HepG2 (cell line): ENCODE results near the gene FN1. TPM values are rescaled to one million over a fixed set of nuclear protein-coding genes. Genes with fewer than 3 reads are reported as not detected.

Experiments
- ATAC-seq: fragments of 200-7000 bp; cut with Tn5 transposase; 3 replicates; pipeline ENCODE4 v1.9.1; 2020; ENCODE audit warnings: mild to moderate bottlenecking, moderate library complexity
- BruUV-seq: library from RNA; stranded (reverse); fragments of 400-500 nt; replicated peaks from 2 replicates; lab custom pipeline; 2021; lab: Mats Ljungman, UMichigan
- CTCF ChIA-PET: fragments of 300-600 bp; formaldehyde crosslinking; extraction: SDS; loops from one replicate; lab custom pipeline; 2021; ENCODE audit warnings: low total read pairs, inconsistent platforms, low intra/inter-chr PET ratio; lab: Yijun Ruan, JAX
- POLR2A ChIA-PET: fragments of 350-600 bp; sonication (Branson Sonifier 250); formaldehyde crosslinking; loops from one replicate; lab custom pipeline; 2020; ENCODE audit warnings: antibody characterized with exemption, inconsistent platforms; lab: Yijun Ruan, JAX
- DNase-seq: peaks from one replicate; pipeline ENCODE4 v3.0.0-alpha.2; 2015; ENCODE audit warnings: low spot score
- FAIRE-seq: peaks from 3 replicates; lab custom pipeline; 2011; peaks lifted over from hg19 to GRCh38; lab: Jason Lieb, UNC
- H2AFZ ChIP-seq: one replicate; pipeline ENCODE4 v1.6.1; 2011; ENCODE audit warnings: low read length, inconsistent platforms
- H3K27ac ChIP-seq: fragments of 300-600 bp; 3 replicates; pipeline ENCODE4 v1.8.0; 2011; ENCODE audit warnings: mixed run types, mild to moderate bottlenecking, mixed read lengths, low read length, inconsistent platforms; ENCODE audit not compliant: insufficient read depth; ENCODE audit errors: extremely low read length
- H3K27me3 ChIP-seq, 2 experiments: fragments of 200-600 bp in 1 of 2; 2 replicates in 1 of 2; 3 replicates in 1 of 2; pipeline versions ENCODE4 v1.6.0 to v1.8.0; 2011; ENCODE audit warnings: low read length in 2 of 2, mild to moderate bottlenecking in 2 of 2, moderate library complexity in 2 of 2, inconsistent platforms in 1 of 2; ENCODE audit not compliant: insufficient read depth in 2 of 2, control insufficient read depth in 1 of 2
- H3K36me3 ChIP-seq, 2 experiments: fragments of 200-600 bp in 1 of 2; replicated peaks in 1 of 2; 2 replicates in 1 of 2; 3 replicates in 1 of 2; pipeline versions ENCODE4 v1.5.1 to v1.8.0; 2011; ENCODE audit warnings: low read length in 2 of 2, inconsistent platforms in 1 of 2; ENCODE audit not compliant: insufficient read depth in 2 of 2, control insufficient read depth in 1 of 2
- H3K4me1 ChIP-seq: 2 replicates; pipeline ENCODE4 v1.5.1; 2012; ENCODE audit warnings: low read length, inconsistent platforms; ENCODE audit not compliant: insufficient read depth
- H3K4me2 ChIP-seq: 2 replicates; pipeline ENCODE4 v1.6.0; 2011; ENCODE audit warnings: low read depth, low read length, inconsistent platforms
- H3K4me3 ChIP-seq, 3 experiments: fragments of 200-600 bp in 1 of 3; sonication (generic), shearing (Covaris generic) in 1 of 3; replicated peaks in 1 of 3; 2 replicates each; pipeline ENCODE4 v1.5.1; 2011 to 2016; ENCODE audit warnings: low read length in 3 of 3, inconsistent platforms in 2 of 3, low read depth in 2 of 3, mild to moderate bottlenecking in 2 of 3, control low read depth in 1 of 3, mixed read lengths in 1 of 3; ENCODE audit not compliant: insufficient read depth in 1 of 3
- H3K79me2 ChIP-seq: one replicate; pipeline ENCODE4 v1.6.1; 2011; ENCODE audit warnings: low read length, inconsistent platforms; ENCODE audit not compliant: insufficient read depth
- H3K9ac ChIP-seq: 2 replicates; pipeline ENCODE4 v1.6.0; 2011; ENCODE audit warnings: mild to moderate bottlenecking, low read depth, low read length, inconsistent platforms; ENCODE audit not compliant: insufficient read depth
- H3K9me3 ChIP-seq: 2 replicates; pipeline ENCODE4 v1.5.1; 2012; ENCODE audit warnings: mild to moderate bottlenecking, low read length
- H4K20me1 ChIP-seq: 2 replicates; pipeline ENCODE4 v1.6.0; 2011; ENCODE audit warnings: inconsistent platforms, mild to moderate bottlenecking, low read length, moderate library complexity; ENCODE audit not compliant: insufficient read depth
- CCDC6 ChIP-seq: sonication (generic); formaldehyde crosslinking; IDR thresholded peaks from 2 replicates; pipeline ENCODE4 v1.8.1; 2022; ENCODE audit warnings: mild to moderate bottlenecking, missing genetic modification reagents, moderate library complexity
- EP300 ChIP-seq, 3 experiments: sonication (generic) in 1 of 3; formaldehyde crosslinking in 1 of 3; IDR thresholded peaks; 2 replicates each; pipeline versions ENCODE4 v1.5.1 to v1.6.1; 2011 to 2020; ENCODE audit warnings: low read depth in 2 of 3, low read length in 2 of 3, borderline replicate concordance in 1 of 3, improper control_type of control experiment in 1 of 3, mild to moderate bottlenecking in 1 of 3, missing genetic modification reagents in 1 of 3, moderate library complexity in 1 of 3
- HMG20A ChIP-seq: IDR thresholded peaks from 2 replicates; pipeline ENCODE4 v1.6.1; 2016; ENCODE audit warnings: borderline replicate concordance
- IRF2 ChIP-seq: IDR thresholded peaks from 2 replicates; pipeline ENCODE4 v1.6.1; 2018; ENCODE audit warnings: missing genetic modification reagents, missing compliant biosample characterization
- KAT8 ChIP-seq: IDR thresholded peaks from 2 replicates; pipeline ENCODE4 v1.6.1; 2016; ENCODE audit warnings: missing genetic modification reagents, missing compliant biosample characterization
- NAIF1 ChIP-seq: sonication (generic); formaldehyde crosslinking; IDR thresholded peaks from 2 replicates; pipeline ENCODE4 v1.5.0; 2020; ENCODE audit warnings: mild to moderate bottlenecking, missing genetic modification reagents, borderline replicate concordance
- POLR2A ChIP-seq, 2 experiments: IDR thresholded peaks; 2 replicates each; pipeline ENCODE4 v1.6.1; 2011; ENCODE audit warnings: low read depth in 2 of 2, low read length in 2 of 2, mild to moderate bottlenecking in 1 of 2, moderate library complexity in 1 of 2; ENCODE audit not compliant: insufficient read depth in 1 of 2
- PPARG ChIP-seq: conservative IDR thresholded peaks from 2 replicates; pipeline ENCODE4 v1.6.1; 2016; ENCODE audit warnings: missing biosample characterization, missing genetic modification reagents
- PRMT3 ChIP-seq: sonication (generic); formaldehyde crosslinking; IDR thresholded peaks from 2 replicates; pipeline ENCODE4 v1.8.1; 2022; ENCODE audit warnings: low read depth, mild to moderate bottlenecking, moderate library complexity, missing genetic modification reagents, borderline replicate concordance
- SALL1 ChIP-seq: sonication (generic); formaldehyde crosslinking; IDR thresholded peaks from 2 replicates; pipeline ENCODE4 v1.8.0; 2022; ENCODE audit warnings: mild to moderate bottlenecking, missing genetic modification reagents
- SOX5 ChIP-seq: IDR thresholded peaks from 2 replicates; pipeline ENCODE4 v1.6.1; 2016; ENCODE audit warnings: borderline replicate concordance
- TBX2 ChIP-seq: sonication (generic); formaldehyde crosslinking; IDR thresholded peaks from 2 replicates; pipeline ENCODE4 v1.5.0; 2020; ENCODE audit warnings: missing genetic modification reagents, mild to moderate bottlenecking, borderline replicate concordance
- ZBTB1 ChIP-seq: sonication (generic); formaldehyde crosslinking; IDR thresholded peaks from 2 replicates; pipeline ENCODE4 v1.4.0; 2020; ENCODE audit warnings: missing genetic modification reagents, borderline replicate concordance
- ZBTB7A ChIP-seq: sonication (generic); formaldehyde crosslinking; IDR thresholded peaks from 2 replicates; pipeline ENCODE4 v1.8.0; 2022; ENCODE audit warnings: mild to moderate bottlenecking, missing genetic modification reagents
- ZFP62 ChIP-seq: sonication (generic); formaldehyde crosslinking; IDR thresholded peaks from 2 replicates; pipeline ENCODE4 v1.4.0; 2020; ENCODE audit warnings: missing genetic modification reagents
- ZNF501 ChIP-seq: sonication (generic); formaldehyde crosslinking; IDR thresholded peaks from 2 replicates; pipeline ENCODE4 v1.5.1; 2020; ENCODE audit warnings: mild to moderate bottlenecking, moderate library complexity, missing genetic modification reagents
- ZNF605 ChIP-seq: sonication (generic); formaldehyde crosslinking; IDR thresholded peaks from 2 replicates; pipeline ENCODE4 v1.8.0; 2022; ENCODE audit warnings: mild to moderate bottlenecking, missing genetic modification reagents
- WGBS: methylation state at CpG from one replicate; pipeline ENCODE4 v1.1.6; 2017; ENCODE audit warnings: low lambda C conversion rate; 5-methylcytosine and 5-hydroxymethylcytosine counted together
- in situ Hi-C: cut with HindIII; loops from 2 replicates; pipeline ENCODE4 v1.10.0; 2017; ENCODE audit warnings: low pct_unique_long_range_greater_than_20kb; ENCODE audit not compliant: extremely low pct_ligation_motif_present
- intact Hi-C: fragments of 100-400 bp; cut with micrococcal nuclease; formaldehyde crosslinking; loops from one replicate; pipeline ENCODE4 v1.10.0; 2022; ENCODE audit not compliant: unreplicated experiment
- polyA plus RNA-seq, 8 experiments: library from polyadenylated mRNA; depleted of rRNA in 3 of 8; stranded (reverse) in 7 of 8; unstranded in 1 of 8; fragments of >200 nt; fragmentation: Illumina TruSeq in 4 of 8; extraction: Trizol in 4 of 8; gene quantifications; 2 replicates each; pipeline versions ENCODE4 v1.2.1 to v1.2.3, GENCODE V29; 2011 to 2016; ENCODE audit warnings: low read depth in 4 of 8, missing spikeins in 1 of 8, mixed read lengths in 1 of 8; ENCODE audit not compliant: insufficient read depth in 1 of 8
- total RNA-seq, 5 experiments: library from RNA; depleted of rRNA; stranded (reverse); fragments of >200 nt; fragmentation: Illumina TruSeq; extraction: Trizol; gene quantifications; 2 replicates each; pipeline ENCODE4 v1.2.3, GENCODE V29; 2016; ENCODE audit warnings: low read depth in 1 of 5
- TF ChIP-seq, protein P1 (sequence below): sonication (generic); formaldehyde crosslinking; conservative IDR thresholded peaks from 2 replicates; pipeline ENCODE4 v1.8.0; 2022; ENCODE audit warnings: missing genetic modification reagents
- TF ChIP-seq, protein P2 (sequence below), 2 experiments: IDR thresholded peaks; 2 replicates each; pipeline ENCODE4 v1.6.1; 2011 to 2012; ENCODE audit warnings: low read length in 2 of 2, borderline replicate concordance in 1 of 2, low read depth in 1 of 2, mild to moderate bottlenecking in 1 of 2, moderate library complexity in 1 of 2

FN1 gene
- total and polyA plus RNA-seq, 2 of the 13 experiments (the other 11 are each of a cell fraction or from before 2014, with no cell fraction given), result 1,847 to 6,471 TPM

DNA sequence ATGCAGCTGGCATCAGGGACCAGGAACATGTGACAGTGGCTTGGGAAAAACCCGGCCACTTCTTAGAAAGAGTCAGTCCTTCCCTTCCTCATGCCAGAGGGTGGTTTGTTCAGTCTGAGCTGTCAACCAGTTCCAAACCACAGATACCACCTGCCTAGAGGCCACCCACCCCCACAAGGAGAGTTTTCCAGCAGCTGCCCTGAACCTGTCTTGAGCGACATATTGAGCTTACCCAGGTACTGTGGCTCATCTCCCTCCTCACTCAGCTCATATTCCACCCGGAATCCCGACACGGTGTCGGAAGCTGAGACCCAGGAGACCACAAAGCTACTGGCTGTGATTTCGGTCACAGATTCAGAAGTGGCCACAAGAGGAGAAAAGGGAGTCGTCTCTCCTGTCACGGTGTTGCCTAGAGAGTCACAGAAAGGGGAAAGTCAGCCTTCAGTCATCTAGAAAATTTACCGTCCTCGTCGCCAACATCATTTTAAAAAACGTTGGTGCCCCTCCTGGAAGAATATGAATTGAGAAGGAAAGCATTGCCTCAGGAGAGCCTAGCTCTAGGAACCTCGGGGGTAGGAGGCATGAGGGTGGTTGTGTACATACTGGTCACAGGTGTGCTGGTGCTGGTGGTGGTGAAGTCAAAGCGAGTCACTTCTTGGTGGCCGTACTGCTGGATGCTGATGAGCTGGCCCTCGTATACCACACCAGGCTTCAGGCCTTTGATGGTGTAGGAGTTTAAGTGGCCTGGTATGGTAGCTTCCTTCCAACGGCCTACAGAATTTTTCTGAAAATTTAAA is 26.3 kb downstream of the FN1 start:
- Histone ChIP-seq H4K20me1 (0 out of 2 replicates have a peak, but pooled peaks cover 2% of the 10 kb centered on the region), H3K4me2 (no peak overlapping the region), H3K79me2 (peaks cover 4% of the 10 kb centered on the region), H3K27me3 (no peaks in the 10 kb centered on the region), H3K4me3 (no peak overlapping the region), H3K4me1 (peaks cover 64% of the 10 kb centered on the region), H3K9ac (no peak overlapping the region), H3K9me3 (no peaks in the 10 kb centered on the region), H3K27ac (no peak overlapping the region), H3K36me3 (peaks cover 54 to 93% of the 10 kb centered on the region in 2 experiments), H2AFZ (no peak overlapping the region)
- FAIRE-seq, result no peak
- no peak for DNase-seq
- 95% methylated on average over 17 of the region's 18 CpGs for WGBS
- ATAC-seq, result peak; percentile 22
- CTCF ChIA-PET, result no interaction called here
- intact Hi-C loops (no loop called here), in situ Hi-C loops (no loop called here)
- BruUV-seq, result no TSS peak
- POLR2A ChIA-PET, result interaction anchor here (2.0 to 2.5 kb wide), 3 partner anchors 10 to 16 kb away, joined by 5 to 12 read pairs (median 12); no protein-coding TSS in a partner anchor
- TF ChIP-seq KAT8 (CRISPR knock-in tag), result no peak
- no peak for TF ChIP-seq ZBTB1 (CRISPR knock-in tag)
- TF ChIP-seq SALL1, result peak; percentile 25; the same call in 1 of the 2 replicates
- no peak for TF ChIP-seq NAIF1
- no peak for TF ChIP-seq EP300 (IDR thresholded peaks at IDR 0.05; ENCODE audit: low read depth in 2 of 2, low read length in 2 of 2)
- 0 out of 2 replicates have a peak, but pooled peaks have one; percentile 35 for TF ChIP-seq EP300 (CRISPR knock-in tag; IDR thresholded peaks at IDR 0.05; ENCODE audit: borderline replicate concordance)
- TF ChIP-seq IRF2 (CRISPR knock-in tag), result no peak
- TF ChIP-seq, protein P1, sequence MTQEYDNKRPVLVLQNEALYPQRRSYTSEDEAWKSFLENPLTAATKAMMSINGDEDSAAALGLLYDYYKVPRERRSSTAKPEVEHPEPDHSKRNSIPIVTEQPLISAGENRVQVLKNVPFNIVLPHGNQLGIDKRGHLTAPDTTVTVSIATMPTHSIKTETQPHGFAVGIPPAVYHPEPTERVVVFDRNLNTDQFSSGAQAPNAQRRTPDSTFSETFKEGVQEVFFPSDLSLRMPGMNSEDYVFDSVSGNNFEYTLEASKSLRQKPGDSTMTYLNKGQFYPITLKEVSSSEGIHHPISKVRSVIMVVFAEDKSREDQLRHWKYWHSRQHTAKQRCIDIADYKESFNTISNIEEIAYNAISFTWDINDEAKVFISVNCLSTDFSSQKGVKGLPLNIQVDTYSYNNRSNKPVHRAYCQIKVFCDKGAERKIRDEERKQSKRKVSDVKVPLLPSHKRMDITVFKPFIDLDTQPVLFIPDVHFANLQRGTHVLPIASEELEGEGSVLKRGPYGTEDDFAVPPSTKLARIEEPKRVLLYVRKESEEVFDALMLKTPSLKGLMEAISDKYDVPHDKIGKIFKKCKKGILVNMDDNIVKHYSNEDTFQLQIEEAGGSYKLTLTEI, result no peak
- no peak; the same call in 1 of the 2 replicates for TF ChIP-seq TBX2
- peak in 1 of 2 experiments; percentile 61; a peak in 3 of 4 replicates for TF ChIP-seq POLR2A (IDR thresholded peaks at IDR 0.05; ENCODE audit: insufficient read depth in 1 of 2, low read depth in 2 of 2, low read length in 2 of 2)
- TF ChIP-seq CCDC6 (CRISPR knock-in tag), result peak; percentile 60
- TF ChIP-seq HMG20A (CRISPR knock-in tag), result no peak
- 0 out of 2 replicates have a peak, but pooled peaks have one; percentile 56 for TF ChIP-seq ZNF605 (CRISPR knock-in tag)
- TF ChIP-seq ZFP62 (CRISPR knock-in tag), result no peak
- TF ChIP-seq ZBTB7A (CRISPR knock-in tag), result no peak
- TF ChIP-seq, protein P2, sequence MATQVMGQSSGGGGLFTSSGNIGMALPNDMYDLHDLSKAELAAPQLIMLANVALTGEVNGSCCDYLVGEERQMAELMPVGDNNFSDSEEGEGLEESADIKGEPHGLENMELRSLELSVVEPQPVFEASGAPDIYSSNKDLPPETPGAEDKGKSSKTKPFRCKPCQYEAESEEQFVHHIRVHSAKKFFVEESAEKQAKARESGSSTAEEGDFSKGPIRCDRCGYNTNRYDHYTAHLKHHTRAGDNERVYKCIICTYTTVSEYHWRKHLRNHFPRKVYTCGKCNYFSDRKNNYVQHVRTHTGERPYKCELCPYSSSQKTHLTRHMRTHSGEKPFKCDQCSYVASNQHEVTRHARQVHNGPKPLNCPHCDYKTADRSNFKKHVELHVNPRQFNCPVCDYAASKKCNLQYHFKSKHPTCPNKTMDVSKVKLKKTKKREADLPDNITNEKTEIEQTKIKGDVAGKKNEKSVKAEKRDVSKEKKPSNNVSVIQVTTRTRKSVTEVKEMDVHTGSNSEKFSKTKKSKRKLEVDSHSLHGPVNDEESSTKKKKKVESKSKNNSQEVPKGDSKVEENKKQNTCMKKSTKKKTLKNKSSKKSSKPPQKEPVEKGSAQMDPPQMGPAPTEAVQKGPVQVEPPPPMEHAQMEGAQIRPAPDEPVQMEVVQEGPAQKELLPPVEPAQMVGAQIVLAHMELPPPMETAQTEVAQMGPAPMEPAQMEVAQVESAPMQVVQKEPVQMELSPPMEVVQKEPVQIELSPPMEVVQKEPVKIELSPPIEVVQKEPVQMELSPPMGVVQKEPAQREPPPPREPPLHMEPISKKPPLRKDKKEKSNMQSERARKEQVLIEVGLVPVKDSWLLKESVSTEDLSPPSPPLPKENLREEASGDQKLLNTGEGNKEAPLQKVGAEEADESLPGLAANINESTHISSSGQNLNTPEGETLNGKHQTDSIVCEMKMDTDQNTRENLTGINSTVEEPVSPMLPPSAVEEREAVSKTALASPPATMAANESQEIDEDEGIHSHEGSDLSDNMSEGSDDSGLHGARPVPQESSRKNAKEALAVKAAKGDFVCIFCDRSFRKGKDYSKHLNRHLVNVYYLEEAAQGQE (IDR thresholded peaks at IDR 0.05; ENCODE audit: borderline replicate concordance in 1 of 2, low read depth in 1 of 2, low read length in 2 of 2), result no peak
- 0 out of 2 replicates have a peak, but pooled peaks have one; percentile 9 for TF ChIP-seq SOX5 (CRISPR knock-in tag)
- TF ChIP-seq PPARG (CRISPR knock-in tag), result no peak
- TF ChIP-seq ZNF501 (CRISPR knock-in tag), result 0 out of 2 replicates have a peak, but pooled peaks have one; percentile 13
- no peak for TF ChIP-seq PRMT3 (CRISPR knock-in tag)
